HepG2 (cell line): ENCODE measurements around the gene CTSZ. TPM values are rescaled to one million over a fixed set of nuclear protein-coding genes. Genes with fewer than 3 reads are reported as not detected.

ENCODE experiments used
- GMEB2 ChIP-seq: IDR thresholded peaks from 2 replicates; pipeline ENCODE4 v1.6.1; 2016; ENCODE audit warnings: missing biosample characterization, missing genetic modification reagents, low read depth
- GTF3A ChIP-seq: sonication (generic); formaldehyde crosslinking; conservative IDR thresholded peaks from 2 replicates; pipeline ENCODE4 v1.4.0; 2020; ENCODE audit warnings: mild to moderate bottlenecking, missing genetic modification reagents
- HNRNPUL1 ChIP-seq: fragments of 200-400 bp; formaldehyde crosslinking; IDR thresholded peaks from 2 replicates; pipeline ENCODE4 v1.6.1; 2017; ENCODE audit warnings: low read depth, mild to moderate bottlenecking, low read length, moderate library complexity
- MEF2D ChIP-seq: sonication (generic); formaldehyde crosslinking; IDR thresholded peaks from 2 replicates; pipeline ENCODE4 v1.5.1; 2020; ENCODE audit warnings: mild to moderate bottlenecking, missing genetic modification reagents
- PRMT3 ChIP-seq: sonication (generic); formaldehyde crosslinking; IDR thresholded peaks from 2 replicates; pipeline ENCODE4 v1.8.1; 2022; ENCODE audit warnings: low read depth, mild to moderate bottlenecking, moderate library complexity, missing genetic modification reagents, borderline replicate concordance
- RERE ChIP-seq: IDR thresholded peaks from 2 replicates; pipeline ENCODE4 v1.6.1; 2016; ENCODE audit warnings: low read depth, missing genetic modification reagents, missing compliant biosample characterization
- RFX1 ChIP-seq: fragments of 450-650 bp; IDR thresholded peaks from 2 replicates; pipeline ENCODE4 v1.6.1; 2017
- RFX5 ChIP-seq: IDR thresholded peaks from 2 replicates; pipeline ENCODE4 v1.6.1; 2011; ENCODE audit warnings: low read depth, low read length, improper control_type of control experiment
- SMYD3 ChIP-seq: sonication (generic); formaldehyde crosslinking; IDR thresholded peaks from 2 replicates; pipeline ENCODE4 v1.8.1; 2023; ENCODE audit warnings: mild to moderate bottlenecking, missing genetic modification reagents
- STAT6 ChIP-seq: sonication (generic); formaldehyde crosslinking; IDR thresholded peaks from 2 replicates; pipeline ENCODE4 v1.4.0; 2020; ENCODE audit warnings: missing genetic modification reagents, mild to moderate bottlenecking, borderline replicate concordance
- ZNF24 ChIP-seq: fragments of 450-650 bp; IDR thresholded peaks from 2 replicates; pipeline ENCODE4 v1.6.1; 2017; ENCODE audit warnings: antibody characterized with exemption, mild to moderate bottlenecking
- ZNF350 ChIP-seq: sonication (generic); formaldehyde crosslinking; IDR thresholded peaks from 2 replicates; pipeline ENCODE4 v1.4.0; 2020; ENCODE audit warnings: mild to moderate bottlenecking, low read depth, missing genetic modification reagents, borderline replicate concordance
- ZNF414 ChIP-seq: sonication (generic); formaldehyde crosslinking; IDR thresholded peaks from 2 replicates; pipeline ENCODE4 v1.5.0; 2020; ENCODE audit warnings: missing genetic modification reagents
- ZNF543 ChIP-seq: sonication (generic); formaldehyde crosslinking; IDR thresholded peaks from 2 replicates; pipeline ENCODE4 v1.4.0; 2020; ENCODE audit warnings: mild to moderate bottlenecking, missing genetic modification reagents
- ZNF547 ChIP-seq: sonication (generic); formaldehyde crosslinking; IDR thresholded peaks from 2 replicates; pipeline ENCODE4 v1.5.1; 2020; ENCODE audit warnings: mild to moderate bottlenecking, missing genetic modification reagents
- ZNF580 ChIP-seq: IDR thresholded peaks from 2 replicates; pipeline ENCODE4 v1.6.1; 2016; ENCODE audit warnings: low read depth, borderline replicate concordance
- ZNF615 ChIP-seq: sonication (generic); formaldehyde crosslinking; IDR thresholded peaks from 2 replicates; pipeline ENCODE4 v1.5.0; 2020; ENCODE audit warnings: mild to moderate bottlenecking, missing genetic modification reagents, borderline replicate concordance
- ZNF737 ChIP-seq: sonication (generic); formaldehyde crosslinking; IDR thresholded peaks from 2 replicates; pipeline ENCODE4 v1.5.0; 2020; ENCODE audit warnings: missing genetic modification reagents, mild to moderate bottlenecking, borderline replicate concordance
- ZSCAN25 ChIP-seq: sonication (generic); formaldehyde crosslinking; IDR thresholded peaks from 2 replicates; pipeline ENCODE4 v1.8.0; 2022; ENCODE audit warnings: mild to moderate bottlenecking, missing genetic modification reagents
- polyA plus RNA-seq, 8 experiments: library from polyadenylated mRNA; depleted of rRNA in 3 of 8; stranded (reverse) in 7 of 8; unstranded in 1 of 8; fragments of >200 nt; fragmentation: Illumina TruSeq in 4 of 8; extraction: Trizol in 4 of 8; gene quantifications; 2 replicates each; pipeline versions ENCODE4 v1.2.1 to v1.2.3, GENCODE V29; 2011 to 2016; ENCODE audit warnings: low read depth in 4 of 8, missing spikeins in 1 of 8, mixed read lengths in 1 of 8; ENCODE audit not compliant: insufficient read depth in 1 of 8
- total RNA-seq, 5 experiments: library from RNA; depleted of rRNA; stranded (reverse); fragments of >200 nt; fragmentation: Illumina TruSeq; extraction: Trizol; gene quantifications; 2 replicates each; pipeline ENCODE4 v1.2.3, GENCODE V29; 2016; ENCODE audit warnings: low read depth in 1 of 5

The CTSZ gene
- total and polyA plus RNA-seq, 2 of the 13 experiments (the other 11 are each of a cell fraction or from before 2014, with no cell fraction given), result 0.33 TPM; not detected in 1

GRCh38 chr20:58995461-58996225 lies 11.4 kb downstream of the CTSZ start (continued):
- TF ChIP-seq RFX5 (no peak), ZNF737 (CRISPR knock-in tag) (no peak), ZNF24 (no peak), RERE (no peak), STAT6 (CRISPR knock-in tag) (peak; percentile 66; the same call in 1 of the 2 replicates), HNRNPUL1 (no peak), ZNF580 (CRISPR knock-in tag) (0 out of 2 replicates have a peak, but pooled peaks have one; percentile 12), ZNF547 (CRISPR knock-in tag) (peak; percentile 15; the same call in 1 of the 2 replicates), MEF2D (CRISPR knock-in tag) (peak; percentile 47), RFX1 (no peak), ZNF414 (CRISPR knock-in tag) (no peak), SMYD3 (CRISPR knock-in tag) (no peak), ZNF615 (no peak), ZNF350 (no peak), ZNF543 (CRISPR knock-in tag) (no peak), GMEB2 (CRISPR knock-in tag) (no peak), GTF3A (CRISPR knock-in tag) (no peak), ZSCAN25 (CRISPR knock-in tag) (no peak), PRMT3 (CRISPR knock-in tag) (no peak)
